Measurements from ENCODE around the gene JAK3.

DNA sequence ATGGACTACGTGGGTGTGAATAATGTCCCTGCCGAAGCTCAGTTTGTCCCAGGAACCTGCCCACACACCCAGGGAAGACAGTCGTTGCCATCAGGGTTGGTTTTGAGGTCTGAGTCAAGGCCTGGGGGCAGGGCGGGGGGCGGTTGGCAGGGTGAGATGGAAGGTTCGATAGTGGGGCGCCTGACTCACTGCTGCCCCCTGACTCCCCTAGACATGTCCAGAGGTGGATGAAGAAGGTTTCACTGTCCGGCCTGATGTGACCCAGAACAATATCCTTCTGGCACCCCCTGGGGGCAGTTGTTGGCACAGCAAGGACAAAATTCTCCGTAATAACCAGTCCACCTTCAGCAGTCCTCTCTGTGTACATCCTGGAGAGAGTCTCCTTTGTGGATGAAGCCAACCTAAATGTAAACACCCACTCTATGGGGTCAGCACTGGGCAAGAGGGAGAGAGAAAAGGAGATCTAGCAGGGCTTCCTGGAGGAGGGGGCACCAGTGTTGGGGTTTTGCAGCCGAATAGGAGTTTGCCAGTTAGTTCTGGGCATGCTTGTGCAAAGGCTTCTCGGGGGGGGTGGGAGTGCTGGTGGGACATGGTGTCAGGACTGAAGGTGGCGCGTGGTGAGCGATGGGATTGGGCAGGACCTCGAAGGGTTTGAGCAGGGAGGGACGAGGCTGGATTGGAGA, 72.4 kb downstream of the JAK3 start:
- TF ChIP-seq, protein P1, sequence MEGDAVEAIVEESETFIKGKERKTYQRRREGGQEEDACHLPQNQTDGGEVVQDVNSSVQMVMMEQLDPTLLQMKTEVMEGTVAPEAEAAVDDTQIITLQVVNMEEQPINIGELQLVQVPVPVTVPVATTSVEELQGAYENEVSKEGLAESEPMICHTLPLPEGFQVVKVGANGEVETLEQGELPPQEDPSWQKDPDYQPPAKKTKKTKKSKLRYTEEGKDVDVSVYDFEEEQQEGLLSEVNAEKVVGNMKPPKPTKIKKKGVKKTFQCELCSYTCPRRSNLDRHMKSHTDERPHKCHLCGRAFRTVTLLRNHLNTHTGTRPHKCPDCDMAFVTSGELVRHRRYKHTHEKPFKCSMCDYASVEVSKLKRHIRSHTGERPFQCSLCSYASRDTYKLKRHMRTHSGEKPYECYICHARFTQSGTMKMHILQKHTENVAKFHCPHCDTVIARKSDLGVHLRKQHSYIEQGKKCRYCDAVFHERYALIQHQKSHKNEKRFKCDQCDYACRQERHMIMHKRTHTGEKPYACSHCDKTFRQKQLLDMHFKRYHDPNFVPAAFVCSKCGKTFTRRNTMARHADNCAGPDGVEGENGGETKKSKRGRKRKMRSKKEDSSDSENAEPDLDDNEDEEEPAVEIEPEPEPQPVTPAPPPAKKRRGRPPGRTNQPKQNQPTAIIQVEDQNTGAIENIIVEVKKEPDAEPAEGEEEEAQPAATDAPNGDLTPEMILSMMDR (IDR thresholded peaks at IDR 0.05) = peak in 2 of 3 donors; percentile 9 to 35
- TF ChIP-seq POLR2AphosphoS5 (IDR thresholded peaks at IDR 0.05) (no peak), POLR2A (IDR thresholded peaks at IDR 0.05) (no peak)
